Fibroblast of mammary gland (primary cell): ENCODE measurements around the gene UGT1A5.

Source experiments
- DNase-seq: peaks from one replicate; pipeline ENCODE4 v3.0.0-alpha.2; 2010; ENCODE audit warnings: low read depth
- H3K4me3 ChIP-seq: 2 replicates; pipeline ENCODE4 v1.5.1; 2011; ENCODE audit warnings: low read depth, mild to moderate bottlenecking, low read length, moderate library complexity; ENCODE audit not compliant: control insufficient read depth
- TF ChIP-seq, protein P1 (sequence below): conservative IDR thresholded peaks from 2 replicates; pipeline ENCODE4 v1.5.1; 2011; ENCODE audit warnings: low read depth, low read length, inconsistent platforms; ENCODE audit not compliant: control insufficient read depth, insufficient read depth

Gene UGT1A5

DNA sequence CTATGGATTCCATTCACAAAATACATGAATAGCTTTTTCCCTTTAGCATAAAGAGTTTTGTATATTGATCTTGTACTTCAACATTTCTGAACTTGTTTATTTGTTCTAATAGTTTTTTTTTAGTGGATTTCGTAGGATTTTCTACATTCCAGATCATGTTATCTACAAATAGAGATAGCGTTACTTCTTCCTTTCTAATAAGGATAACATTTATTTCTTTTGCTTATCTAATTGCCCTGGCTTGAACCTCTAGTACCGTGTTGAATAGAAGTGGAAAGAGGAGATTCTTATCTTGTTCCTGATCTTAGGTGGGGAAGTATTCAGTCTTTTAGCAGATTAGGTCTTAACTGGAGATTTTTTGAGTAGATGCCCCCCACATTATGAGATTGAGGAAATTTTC lies 10.5 kb upstream of the UGT1A5 start:
- no peak for DNase-seq
- H3K4me3 ChIP-seq: no peak overlapping the region
- TF ChIP-seq, protein P1, sequence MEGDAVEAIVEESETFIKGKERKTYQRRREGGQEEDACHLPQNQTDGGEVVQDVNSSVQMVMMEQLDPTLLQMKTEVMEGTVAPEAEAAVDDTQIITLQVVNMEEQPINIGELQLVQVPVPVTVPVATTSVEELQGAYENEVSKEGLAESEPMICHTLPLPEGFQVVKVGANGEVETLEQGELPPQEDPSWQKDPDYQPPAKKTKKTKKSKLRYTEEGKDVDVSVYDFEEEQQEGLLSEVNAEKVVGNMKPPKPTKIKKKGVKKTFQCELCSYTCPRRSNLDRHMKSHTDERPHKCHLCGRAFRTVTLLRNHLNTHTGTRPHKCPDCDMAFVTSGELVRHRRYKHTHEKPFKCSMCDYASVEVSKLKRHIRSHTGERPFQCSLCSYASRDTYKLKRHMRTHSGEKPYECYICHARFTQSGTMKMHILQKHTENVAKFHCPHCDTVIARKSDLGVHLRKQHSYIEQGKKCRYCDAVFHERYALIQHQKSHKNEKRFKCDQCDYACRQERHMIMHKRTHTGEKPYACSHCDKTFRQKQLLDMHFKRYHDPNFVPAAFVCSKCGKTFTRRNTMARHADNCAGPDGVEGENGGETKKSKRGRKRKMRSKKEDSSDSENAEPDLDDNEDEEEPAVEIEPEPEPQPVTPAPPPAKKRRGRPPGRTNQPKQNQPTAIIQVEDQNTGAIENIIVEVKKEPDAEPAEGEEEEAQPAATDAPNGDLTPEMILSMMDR: no peak

DNA sequence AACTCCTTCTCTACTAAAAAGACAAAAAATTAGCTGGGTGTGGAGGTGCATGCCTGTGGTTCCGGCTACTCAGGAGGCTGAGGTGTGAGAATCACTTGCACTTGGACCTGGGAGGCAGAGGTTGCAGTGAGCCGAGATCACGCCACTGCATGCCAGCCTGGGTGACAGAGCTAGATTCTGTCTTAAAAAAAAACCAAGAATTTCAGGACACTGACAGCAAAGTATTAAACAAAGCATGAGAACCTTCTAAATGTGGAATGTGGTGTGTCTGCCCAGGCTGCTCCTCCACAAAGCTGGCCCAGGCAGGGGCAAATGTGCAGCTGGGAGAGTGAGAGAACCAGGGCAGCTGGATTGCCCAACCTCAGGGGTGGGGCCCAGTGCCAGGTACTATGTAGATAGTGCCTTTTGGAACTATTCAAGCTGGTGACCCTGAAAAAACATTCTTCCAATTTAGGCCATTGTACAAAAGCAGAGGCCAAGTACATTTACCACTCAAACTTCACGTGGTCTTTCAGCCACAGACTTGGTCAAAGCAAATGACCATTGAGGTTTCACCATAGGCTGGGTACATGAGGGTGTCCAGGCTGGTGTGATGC lies 6.7 kb upstream of the UGT1A5 start:
- no peak overlapping the region for H3K4me3 ChIP-seq
- no peak for DNase-seq
- TF ChIP-seq, protein P1: no peak

DNA sequence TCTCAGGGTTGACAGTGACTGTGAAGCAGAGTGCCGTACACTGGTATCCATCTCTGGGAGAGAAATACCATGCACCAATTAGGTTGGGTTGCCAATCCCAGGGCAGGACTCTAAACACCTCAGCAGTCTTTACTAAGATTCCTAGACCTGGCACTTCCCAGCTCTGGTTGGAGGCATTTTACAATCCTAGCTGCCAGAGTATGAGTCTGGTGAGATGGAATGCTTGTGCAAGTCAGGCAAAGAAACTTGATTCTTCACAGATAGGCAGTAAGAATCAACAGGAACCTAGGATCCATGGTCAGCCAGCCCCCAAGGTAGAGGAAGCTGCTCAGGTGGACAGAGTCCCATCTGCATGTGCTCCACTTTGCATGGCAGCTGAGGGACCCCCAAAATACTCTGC lies 6.0 kb upstream of the UGT1A5 start:
- H3K4me3 ChIP-seq: no peak overlapping the region
- DNase-seq: peak; percentile 3
- TF ChIP-seq, protein P1: no peak

DNA sequence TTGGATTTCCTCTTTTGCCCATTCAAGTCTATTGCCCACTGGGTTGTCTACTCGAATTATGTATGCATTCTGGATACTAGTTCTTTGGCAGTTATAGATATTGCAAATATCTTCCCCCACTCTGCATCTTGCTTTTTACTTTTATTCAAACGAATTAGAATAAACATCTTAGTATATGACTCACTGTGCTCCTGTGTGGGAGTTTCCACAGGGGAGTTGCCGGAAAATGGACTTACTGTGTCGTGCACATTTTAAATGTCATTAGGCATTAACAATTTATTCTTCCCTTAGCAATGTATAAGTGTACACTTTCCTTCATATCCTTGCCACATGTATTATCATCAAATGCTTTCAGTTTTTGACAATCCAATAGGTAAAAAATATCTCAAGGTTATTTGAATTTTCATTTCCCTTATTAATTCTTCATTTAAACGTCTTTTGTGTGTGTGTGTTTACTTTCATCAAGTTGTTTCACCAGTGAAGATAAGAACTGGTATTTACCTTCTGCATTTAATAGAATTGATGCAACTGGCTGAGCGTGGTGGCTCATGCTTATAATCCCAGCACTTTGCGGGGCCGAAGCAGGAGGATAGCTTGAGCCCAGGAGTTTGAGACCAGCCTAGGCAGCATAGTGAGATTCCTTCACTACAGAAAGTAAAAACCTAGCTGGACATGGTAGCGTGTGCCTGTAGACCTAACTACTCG lies 4.6 kb upstream of the UGT1A5 start:
- TF ChIP-seq, protein P1: no peak
- no peak overlapping the region for H3K4me3 ChIP-seq
- peak; percentile 33 for DNase-seq

DNA sequence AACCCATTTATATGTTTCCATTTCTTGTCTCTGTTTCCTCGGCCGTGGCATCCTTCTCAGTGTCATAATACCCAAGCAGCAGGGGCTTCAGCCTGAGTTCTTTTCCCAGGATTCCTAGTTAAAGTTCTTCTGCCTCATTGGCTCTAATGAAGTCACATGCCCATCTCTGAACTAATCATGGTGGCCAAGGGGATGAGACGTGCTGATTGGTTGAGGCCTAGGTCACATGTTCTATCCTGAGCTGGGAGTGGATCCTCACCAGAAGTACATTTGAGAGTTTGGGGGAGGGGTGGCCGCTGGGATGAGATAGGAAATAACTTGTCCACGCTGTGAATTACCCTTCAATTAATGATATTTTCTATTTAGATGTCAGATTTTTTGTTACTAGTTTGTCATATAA lies 3.8 kb upstream of the UGT1A5 start:
- TF ChIP-seq, protein P1: no peak
- no peak overlapping the region for H3K4me3 ChIP-seq
- DNase-seq: peak; percentile 1

DNA sequence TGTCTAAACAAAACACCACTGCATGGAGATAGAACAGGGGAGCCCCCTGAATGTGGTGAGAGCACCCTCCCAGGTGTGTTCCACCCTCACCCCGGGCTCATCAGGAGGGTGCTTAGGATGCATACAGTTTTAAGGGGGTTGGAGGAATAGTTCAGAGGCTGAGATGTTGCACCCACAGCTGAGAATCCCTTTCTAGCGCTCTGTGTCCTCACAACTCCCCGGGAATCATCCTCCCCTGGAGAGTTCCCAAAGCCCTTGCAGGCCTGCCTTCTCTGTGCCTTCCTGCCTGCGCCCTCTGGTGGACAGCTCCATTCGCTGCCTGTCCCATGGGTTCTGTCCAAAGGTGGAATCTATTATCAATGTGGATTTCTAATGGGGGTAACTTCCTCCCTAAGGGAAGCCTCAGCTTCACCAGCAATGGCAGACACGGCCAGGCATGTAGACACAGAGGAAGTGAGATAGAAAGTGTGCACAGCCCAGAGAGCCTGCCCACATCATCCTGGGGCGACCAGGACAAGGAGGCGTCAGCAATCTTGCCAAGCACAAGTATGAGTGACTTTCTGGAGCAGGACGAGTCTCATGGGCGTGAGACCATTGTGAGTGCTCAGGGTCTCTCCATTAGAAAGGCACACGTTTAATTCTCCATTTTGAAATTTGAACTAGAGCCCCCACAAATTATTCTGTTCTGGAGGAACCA lies 1.2 kb upstream of the UGT1A5 start:
- TF ChIP-seq, protein P1: peak; percentile 93
- no peak overlapping the region for H3K4me3 ChIP-seq
- peak; percentile 71 for DNase-seq

DNA sequence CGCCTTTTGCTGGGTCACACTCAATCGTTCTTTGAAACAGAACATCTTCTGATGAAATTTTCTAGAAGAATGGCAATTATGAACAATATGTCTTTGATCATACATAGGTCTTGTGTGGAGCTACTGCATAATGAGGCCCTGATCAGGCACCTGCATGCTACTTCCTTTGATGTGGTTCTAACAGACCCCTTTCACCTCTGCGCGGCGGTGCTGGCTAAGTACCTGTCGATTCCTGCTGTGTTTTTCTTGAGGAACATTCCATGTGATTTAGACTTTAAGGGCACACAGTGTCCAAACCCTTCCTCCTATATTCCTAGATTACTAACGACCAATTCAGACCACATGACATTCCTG lies 532 bp downstream of the UGT1A5 start:
- no peak overlapping the region for H3K4me3 ChIP-seq
- no peak for DNase-seq
- TF ChIP-seq, protein P1: no peak
